ENCODE measurements around the gene IER3IP1. TPM values are rescaled to one million over a fixed set of nuclear protein-coding genes. Genes with fewer than 3 reads are reported as not detected.

The IER3IP1 gene
- total RNA-seq, 5 donors from 2014 or later (not counting 1 experiment from before 2014, with no cell fraction given) = 3.5 to 8.6 (median 7.3) TPM

- H3K27me3 ChIP-seq (replicated peaks in 1 of 2; ENCODE audit: control insufficient read depth in 2 of 2, extremely low read depth in 1 of 2, insufficient read depth in 2 of 2, low read length in 1 of 2) = no peaks in the 10 kb centered on the region
- no peaks in the 10 kb centered on the region for H3K4me1 Mint-ChIP-seq
- ChIA-PET CTCF (interaction anchor here (1.1 kb wide), 3 partner anchors 10 to 12 kb away, joined by 3 to 4 read pairs (median 3); no protein-coding TSS in a partner anchor), POLR2A (no interaction called here)
- no peak for DNase-seq
- no peak overlapping the region for H3K4me3 ChIP-seq (ENCODE audit: control insufficient read depth in 1 of 2, extremely low read depth in 1 of 2, low read length in 1 of 2)
- H3K4me3 Mint-ChIP-seq = no peak overlapping the region
- no peak overlapping the region for H3K27ac ChIP-seq (ENCODE audit: low read length)
- ATAC-seq (replicated peaks in 1 of 4) = no peak
- H3K9me3 ChIP-seq = no peaks in the 10 kb centered on the region
- no peak overlapping the region for H3K27ac Mint-ChIP-seq
- WGBS (ENCODE audit: insufficient coverage) = no CpG with 5 or more reads among the region's 2 CpGs
- no peaks in the 10 kb centered on the region for H3K9me3 Mint-ChIP-seq
- H3K36me3 Mint-ChIP-seq = peaks cover 67% of the 10 kb centered on the region
- no peaks in the 10 kb centered on the region for H3K4me1 ChIP-seq (ENCODE audit: control insufficient read depth in 1 of 2, extremely low read depth in 1 of 2, insufficient read depth in 2 of 2, low read length in 2 of 2)
- peaks cover 6 to 49% of the 10 kb centered on the region in 2 donors for H3K36me3 ChIP-seq (ENCODE audit: control insufficient read depth in 2 of 2, extremely low read depth in 1 of 2, insufficient read depth in 1 of 2, low read length in 1 of 2)
- H3K27me3 Mint-ChIP-seq = no peaks in the 10 kb centered on the region
Measured at GRCh38 chr18:47113796-47114540, 62.2 kb downstream of the IER3IP1 start.

GRCh38 chr18:47110492-47111274 lies 65.5 kb downstream of the IER3IP1 start:
- Histone ChIP-seq H3K4me1 (ENCODE audit: control insufficient read depth in 1 of 2, extremely low read depth in 1 of 2, insufficient read depth in 2 of 2, low read length in 2 of 2) (no peaks in the 10 kb centered on the region), H3K4me3 (ENCODE audit: control insufficient read depth in 1 of 2, extremely low read depth in 1 of 2, low read length in 1 of 2) (no peak overlapping the region), H3K27me3 (replicated peaks in 1 of 2; ENCODE audit: control insufficient read depth in 2 of 2, extremely low read depth in 1 of 2, insufficient read depth in 2 of 2, low read length in 1 of 2) (no peaks in the 10 kb centered on the region), H3K9me3 (no peaks in the 10 kb centered on the region), H3K36me3 (ENCODE audit: control insufficient read depth in 2 of 2, extremely low read depth in 1 of 2, insufficient read depth in 1 of 2, low read length in 1 of 2) (peaks cover 6 to 65% of the 10 kb centered on the region in 2 donors), H3K27ac (ENCODE audit: low read length) (no peak overlapping the region)
- no peaks in the 10 kb centered on the region for H3K9me3 Mint-ChIP-seq
- no peaks in the 10 kb centered on the region for H3K27me3 Mint-ChIP-seq
- H3K36me3 Mint-ChIP-seq = peaks cover 63% of the 10 kb centered on the region
- no peaks in the 10 kb centered on the region for H3K4me1 Mint-ChIP-seq
- no peak for ATAC-seq (replicated peaks in 1 of 4)
- 97% methylated on average over 3 of the region's 6 CpGs for WGBS (ENCODE audit: insufficient coverage)
- ChIA-PET CTCF (interaction anchor here in 1 of 2 donors (0.7 to 0.8 kb wide), 2 partner anchors 98 to 638 kb away, joined by 3 read pairs; no protein-coding TSS in a partner anchor), POLR2A (no interaction called here)
- no peak overlapping the region for H3K4me3 Mint-ChIP-seq
- DNase-seq = no peak
- H3K27ac Mint-ChIP-seq = no peak overlapping the region

- Histone ChIP-seq H3K4me1 (ENCODE audit: control insufficient read depth in 1 of 2, extremely low read depth in 1 of 2, insufficient read depth in 2 of 2, low read length in 2 of 2) (no peaks in the 10 kb centered on the region), H3K27me3 (replicated peaks in 1 of 2; ENCODE audit: control insufficient read depth in 2 of 2, extremely low read depth in 1 of 2, insufficient read depth in 2 of 2, low read length in 1 of 2) (no peaks in the 10 kb centered on the region), H3K27ac (ENCODE audit: low read length) (no peak overlapping the region), H3K36me3 (ENCODE audit: control insufficient read depth in 2 of 2, extremely low read depth in 1 of 2, insufficient read depth in 1 of 2, low read length in 1 of 2) (peaks cover 6 to 62% of the 10 kb centered on the region in 2 donors), H3K4me3 (ENCODE audit: control insufficient read depth in 1 of 2, extremely low read depth in 1 of 2, low read length in 1 of 2) (no peak overlapping the region), H3K9me3 (no peaks in the 10 kb centered on the region)
- WGBS (ENCODE audit: insufficient coverage) = no CpG with 5 or more reads among the region's 1 CpG
- ChIA-PET POLR2A (no interaction called here), CTCF (interaction anchor here in 1 of 2 donors (1.0 kb wide), 1 partner anchor 95 kb away, joined by 3 read pairs; no protein-coding TSS in a partner anchor)
- no peak for ATAC-seq (replicated peaks in 1 of 4)
- Mint-ChIP-seq H3K36me3 (peaks cover 61% of the 10 kb centered on the region), H3K4me3 (no peak overlapping the region), H3K9me3 (no peaks in the 10 kb centered on the region), H3K27me3 (no peaks in the 10 kb centered on the region), H3K27ac (no peak overlapping the region), H3K4me1 (no peaks in the 10 kb centered on the region)
- DNase-seq = no peak
Measured at GRCh38 chr18:47109720-47110119, 66.4 kb downstream of the IER3IP1 start.

DNA sequence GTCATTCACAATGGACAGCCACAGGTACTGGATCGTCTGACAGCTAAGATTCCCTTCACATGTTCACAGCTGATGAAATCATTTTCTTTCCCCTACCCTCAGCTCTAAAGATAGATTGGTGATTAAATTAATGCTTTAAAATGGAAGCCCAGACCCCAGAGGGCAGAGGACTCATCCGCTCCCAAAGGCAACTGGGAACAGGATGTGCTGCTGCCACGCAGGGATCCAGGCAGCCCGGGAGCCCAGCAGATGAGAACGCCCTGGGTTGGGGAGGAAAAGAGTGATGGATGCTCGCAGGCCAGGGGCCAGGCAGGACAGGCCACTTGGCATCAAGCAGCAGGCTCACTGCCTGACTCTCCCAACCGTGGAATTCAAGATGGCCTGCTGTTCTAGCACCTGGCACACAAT lies 67.2 kb downstream of the IER3IP1 start:
- ATAC-seq (replicated peaks in 1 of 4) (no peak), DNase-seq (no peak)
- Histone ChIP-seq H3K36me3 (ENCODE audit: control insufficient read depth in 2 of 2, extremely low read depth in 1 of 2, insufficient read depth in 1 of 2, low read length in 1 of 2) (peaks cover 6 to 61% of the 10 kb centered on the region in 2 donors), H3K4me1 (ENCODE audit: control insufficient read depth in 1 of 2, extremely low read depth in 1 of 2, insufficient read depth in 2 of 2, low read length in 2 of 2) (no peaks in the 10 kb centered on the region), H3K27ac (ENCODE audit: low read length) (no peak overlapping the region), H3K27me3 (replicated peaks in 1 of 2; ENCODE audit: control insufficient read depth in 2 of 2, extremely low read depth in 1 of 2, insufficient read depth in 2 of 2, low read length in 1 of 2) (no peaks in the 10 kb centered on the region), H3K9me3 (no peaks in the 10 kb centered on the region), H3K4me3 (ENCODE audit: control insufficient read depth in 1 of 2, extremely low read depth in 1 of 2, low read length in 1 of 2) (no peak overlapping the region)
- Mint-ChIP-seq H3K4me3 (no peak overlapping the region), H3K4me1 (no peaks in the 10 kb centered on the region), H3K9me3 (no peaks in the 10 kb centered on the region), H3K27ac (no peak overlapping the region), H3K27me3 (no peaks in the 10 kb centered on the region), H3K36me3 (peaks cover 60% of the 10 kb centered on the region)
- CTCF ChIA-PET = interaction anchor here in 1 of 2 donors (1.0 kb wide), 1 partner anchor 96 kb away, joined by 3 read pairs; no protein-coding TSS in a partner anchor
- WGBS (ENCODE audit: insufficient coverage) = 98% methylated on average over 3 of the region's 7 CpGs
- POLR2A ChIA-PET = no interaction called here

GRCh38 chr18:47108373-47108772 lies 67.8 kb downstream of the IER3IP1 start:
- no peaks in the 10 kb centered on the region for H3K4me1 Mint-ChIP-seq
- no CpG with 5 or more reads among the region's 3 CpGs for WGBS (ENCODE audit: insufficient coverage)
- DNase-seq = no peak
- CTCF ChIA-PET = no interaction called here
- no peaks in the 10 kb centered on the region for H3K9me3 ChIP-seq
- H3K4me1 ChIP-seq (ENCODE audit: control insufficient read depth in 1 of 2, extremely low read depth in 1 of 2, insufficient read depth in 2 of 2, low read length in 2 of 2) = no peaks in the 10 kb centered on the region
- no peak overlapping the region for H3K4me3 Mint-ChIP-seq
- H3K36me3 Mint-ChIP-seq = peaks cover 53% of the 10 kb centered on the region
- H3K27ac ChIP-seq (ENCODE audit: low read length) = no peak overlapping the region
- H3K27me3 Mint-ChIP-seq = no peaks in the 10 kb centered on the region
- no peak for ATAC-seq (replicated peaks in 1 of 4)
- no peaks in the 10 kb centered on the region for H3K27me3 ChIP-seq (replicated peaks in 1 of 2; ENCODE audit: control insufficient read depth in 2 of 2, extremely low read depth in 1 of 2, insufficient read depth in 2 of 2, low read length in 1 of 2)
- no peaks in the 10 kb centered on the region for H3K9me3 Mint-ChIP-seq
- peaks cover 6 to 57% of the 10 kb centered on the region in 2 donors for H3K36me3 ChIP-seq (ENCODE audit: control insufficient read depth in 2 of 2, extremely low read depth in 1 of 2, insufficient read depth in 1 of 2, low read length in 1 of 2)
- POLR2A ChIA-PET = no interaction called here
- H3K4me3 ChIP-seq (ENCODE audit: control insufficient read depth in 1 of 2, extremely low read depth in 1 of 2, low read length in 1 of 2) = no peak overlapping the region
- H3K27ac Mint-ChIP-seq = no peak overlapping the region
